Kidney (tissue), 14 donors: ENCODE data around the gene RPRD2. TPM values are rescaled to one million over a fixed set of nuclear protein-coding genes. Genes with fewer than 3 reads are reported as not detected.

Experiments used
- DNase-seq, 5 donors: peaks; one replicate each; pipeline ENCODE4 v3.0.0-alpha.2; 2013 to 2020
- FAIRE-seq: peaks from 2 replicates; lab custom pipeline; 2012; peaks lifted over from hg19 to GRCh38; lab: Jason Lieb, UNC
- H3K27ac ChIP-seq, 2 donors: one replicate each; pipeline ENCODE4 v1.7.0; 2013; ENCODE audit warnings: low read depth in 2 of 2, low read length in 2 of 2, inconsistent platforms in 1 of 2
- H3K27me3 ChIP-seq: one replicate; pipeline ENCODE4 v1.7.1; 2013; ENCODE audit warnings: low read length, inconsistent platforms; ENCODE audit not compliant: control insufficient read depth, insufficient read depth
- H3K36me3 ChIP-seq, 3 donors: one replicate each; pipeline versions ENCODE4 v1.7.0 to v1.7.1; 2013; ENCODE audit warnings: low read length in 3 of 3, control low read depth in 1 of 3, inconsistent platforms in 1 of 3; ENCODE audit not compliant: insufficient read depth in 3 of 3, control insufficient read depth in 2 of 3
- H3K4me1 ChIP-seq, 3 donors: one replicate each; pipeline versions ENCODE4 v1.7.0 to v1.7.1; 2013; ENCODE audit warnings: low read length in 3 of 3, inconsistent platforms in 1 of 3, low read depth in 1 of 3; ENCODE audit not compliant: control insufficient read depth in 2 of 3, insufficient read depth in 2 of 3
- H3K4me3 ChIP-seq, 3 donors: one replicate each; pipeline versions ENCODE4 v1.7.0 to v1.8.1; 2013; ENCODE audit warnings: low read length in 3 of 3, control low read depth in 1 of 3, inconsistent platforms in 1 of 3
- H3K9ac ChIP-seq, 3 donors: one replicate each; pipeline versions ENCODE4 v1.7.0 to v1.7.1; 2013; ENCODE audit warnings: low read length in 3 of 3, control low read depth in 1 of 3, inconsistent platforms in 1 of 3
- H3K9me3 ChIP-seq, 3 donors: one replicate each; pipeline versions ENCODE4 v1.7.0 to v1.7.1; 2013; ENCODE audit warnings: low read length in 3 of 3, control low read depth in 1 of 3, inconsistent platforms in 1 of 3; ENCODE audit not compliant: control insufficient read depth in 2 of 3, insufficient read depth in 1 of 3
- intact Hi-C: fragments of 100-400 bp; cut with DNase I; formaldehyde crosslinking; loops from one replicate; pipeline ENCODE4 v1.11.1; 2022
- polyA plus RNA-seq: library from polyadenylated mRNA; stranded (reverse); fragments of 350-450 nt; fragmentation: Illumina TruSeq; extraction: RNeasy Lipid Tissue Mini Kit (QIAGEN cat#74804); gene quantifications from one replicate; pipeline ENCODE4 v1.2.3, GENCODE V29; 2014; ENCODE audit warnings: low read depth, low replicate concordance; ENCODE audit not compliant: insufficient read depth
- total RNA-seq: library from RNA; stranded (reverse); fragmentation: NEBNext Ultra II Directional; extraction: Animal tissue kit (Norgen Biotek cat#: 25700); gene quantifications from one replicate; pipeline ENCODE4 v1.2.1, GENCODE V29; 2021
- TF ChIP-seq, protein P1 (sequence below): IDR thresholded peaks from 3 replicates; pipeline ENCODE4 v1.5.1; 2012; ENCODE audit warnings: mild to moderate bottlenecking, moderate library complexity, borderline replicate concordance; ENCODE audit not compliant: insufficient read depth; ENCODE audit errors: extremely low read depth
- donor health status: control.
- donor health status: control.
- donor health status: control.
- donor health status: control.
- donor health status: control.
- donor health status: DM: yes; HTN: yes; CAD: no.
- donor health status: Normal renal cell carcinoma (clear cell type).

The RPRD2 gene
- total and polyA plus RNA-seq, 2 donors from 2014 or later, result 9.1 to 40.4 TPM

GRCh38 chr1:150429805-150430204 lies 65.9 kb downstream of the RPRD2 start:
- H3K9me3 ChIP-seq, result no peaks in the 10 kb centered on the region
- no peaks in the 10 kb centered on the region for H3K4me1 ChIP-seq
- H3K9ac ChIP-seq, result no peak overlapping the region
- intact Hi-C loops, result no loop called here
- no peak overlapping the region for H3K27ac ChIP-seq
- no peaks in the 10 kb centered on the region for H3K27me3 ChIP-seq
- no peak overlapping the region for H3K4me3 ChIP-seq
- TF ChIP-seq, protein P1, sequence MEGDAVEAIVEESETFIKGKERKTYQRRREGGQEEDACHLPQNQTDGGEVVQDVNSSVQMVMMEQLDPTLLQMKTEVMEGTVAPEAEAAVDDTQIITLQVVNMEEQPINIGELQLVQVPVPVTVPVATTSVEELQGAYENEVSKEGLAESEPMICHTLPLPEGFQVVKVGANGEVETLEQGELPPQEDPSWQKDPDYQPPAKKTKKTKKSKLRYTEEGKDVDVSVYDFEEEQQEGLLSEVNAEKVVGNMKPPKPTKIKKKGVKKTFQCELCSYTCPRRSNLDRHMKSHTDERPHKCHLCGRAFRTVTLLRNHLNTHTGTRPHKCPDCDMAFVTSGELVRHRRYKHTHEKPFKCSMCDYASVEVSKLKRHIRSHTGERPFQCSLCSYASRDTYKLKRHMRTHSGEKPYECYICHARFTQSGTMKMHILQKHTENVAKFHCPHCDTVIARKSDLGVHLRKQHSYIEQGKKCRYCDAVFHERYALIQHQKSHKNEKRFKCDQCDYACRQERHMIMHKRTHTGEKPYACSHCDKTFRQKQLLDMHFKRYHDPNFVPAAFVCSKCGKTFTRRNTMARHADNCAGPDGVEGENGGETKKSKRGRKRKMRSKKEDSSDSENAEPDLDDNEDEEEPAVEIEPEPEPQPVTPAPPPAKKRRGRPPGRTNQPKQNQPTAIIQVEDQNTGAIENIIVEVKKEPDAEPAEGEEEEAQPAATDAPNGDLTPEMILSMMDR, result no peak
- no peaks in the 10 kb centered on the region for H3K36me3 ChIP-seq
- DNase-seq (peak in 2 of 5 donors; percentile 9 to 10), FAIRE-seq (no peak)

DNA sequence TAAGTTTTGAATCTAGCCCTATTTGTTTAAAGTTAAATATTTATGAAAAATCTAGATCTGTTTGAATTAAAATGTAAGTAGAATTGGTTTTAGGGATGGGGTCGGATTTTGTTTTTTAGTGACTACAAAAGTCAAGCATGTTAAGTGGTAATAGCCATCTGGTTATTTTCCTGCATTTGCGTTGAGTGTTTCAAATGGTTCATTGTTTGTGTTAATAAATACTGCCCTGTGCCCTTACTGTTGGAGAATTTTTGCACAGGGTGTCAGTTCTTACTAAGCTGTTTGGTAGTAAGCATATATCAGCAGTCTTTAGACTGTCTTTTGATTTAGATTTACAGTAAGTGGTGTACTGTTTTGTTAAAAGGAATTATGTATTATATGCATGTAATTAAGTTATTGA lies 77.2 kb downstream of the RPRD2 start:
- Histone ChIP-seq H3K4me1 (no peaks in the 10 kb centered on the region), H3K4me3 (no peak overlapping the region), H3K27me3 (no peaks in the 10 kb centered on the region), H3K9me3 (no peaks in the 10 kb centered on the region), H3K36me3 (peaks cover 2 to 27% (median 12%) of the 10 kb centered on the region in 3 donors), H3K27ac (no peak overlapping the region), H3K9ac (no peak overlapping the region)
- FAIRE-seq (no peak), DNase-seq (no peak)
- intact Hi-C loops, result no loop called here
- TF ChIP-seq, protein P1, result no peak

DNA sequence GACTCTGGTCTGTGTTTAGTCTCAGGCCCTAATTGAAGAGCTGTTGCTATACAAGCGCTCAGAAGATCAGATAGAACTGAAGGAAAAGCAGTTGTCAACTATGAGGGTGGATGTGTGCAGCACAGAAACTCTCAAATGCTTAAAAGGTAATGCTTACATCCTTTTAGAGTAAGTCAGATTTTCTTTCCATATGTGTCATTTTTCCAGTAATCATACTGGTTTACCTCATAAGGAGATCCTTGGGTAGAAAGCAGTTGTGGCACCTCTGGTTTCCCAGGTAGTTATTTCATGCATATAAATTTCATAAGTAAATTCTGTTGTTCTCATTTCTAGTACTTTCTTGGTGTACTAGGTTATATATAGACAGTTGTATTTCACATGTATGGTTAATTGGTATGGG lies 80.3 kb downstream of the RPRD2 start:
- FAIRE-seq (no peak), DNase-seq (no peak)
- no peaks in the 10 kb centered on the region for H3K9me3 ChIP-seq
- peaks cover 3 to 27% (median 15%) of the 10 kb centered on the region in 3 donors for H3K36me3 ChIP-seq
- H3K27me3 ChIP-seq, result no peaks in the 10 kb centered on the region
- TF ChIP-seq, protein P1, result no peak
- H3K9ac ChIP-seq, result no peak overlapping the region
- intact Hi-C loops, result no loop called here
- H3K4me1 ChIP-seq, result no peaks in the 10 kb centered on the region
- no peak overlapping the region for H3K27ac ChIP-seq
- H3K4me3 ChIP-seq, result no peak overlapping the region

- Histone ChIP-seq H3K9me3 (no peaks in the 10 kb centered on the region), H3K4me3 (no peak overlapping the region), H3K4me1 (no peaks in the 10 kb centered on the region), H3K27ac (no peak overlapping the region), H3K9ac (no peak overlapping the region), H3K36me3 (peaks cover 8 to 27% (median 12%) of the 10 kb centered on the region in 3 donors), H3K27me3 (no peaks in the 10 kb centered on the region)
- intact Hi-C loops, result no loop called here
- DNase-seq (no peak), FAIRE-seq (no peak)
- TF ChIP-seq, protein P1, result no peak
Measured at GRCh38 chr1:150456146-150456647, 92.2 kb downstream of the RPRD2 start.
